GM15510 (cell line): ENCODE data around the gene RPRD1A.

Experiments
- POLR2A ChIP-seq: IDR thresholded peaks from 3 replicates; pipeline ENCODE4 v1.6.1; 2011; ENCODE audit warnings: borderline replicate concordance; ENCODE audit not compliant: insufficient read length; ENCODE audit errors: extremely low read depth

The RPRD1A gene

DNA sequence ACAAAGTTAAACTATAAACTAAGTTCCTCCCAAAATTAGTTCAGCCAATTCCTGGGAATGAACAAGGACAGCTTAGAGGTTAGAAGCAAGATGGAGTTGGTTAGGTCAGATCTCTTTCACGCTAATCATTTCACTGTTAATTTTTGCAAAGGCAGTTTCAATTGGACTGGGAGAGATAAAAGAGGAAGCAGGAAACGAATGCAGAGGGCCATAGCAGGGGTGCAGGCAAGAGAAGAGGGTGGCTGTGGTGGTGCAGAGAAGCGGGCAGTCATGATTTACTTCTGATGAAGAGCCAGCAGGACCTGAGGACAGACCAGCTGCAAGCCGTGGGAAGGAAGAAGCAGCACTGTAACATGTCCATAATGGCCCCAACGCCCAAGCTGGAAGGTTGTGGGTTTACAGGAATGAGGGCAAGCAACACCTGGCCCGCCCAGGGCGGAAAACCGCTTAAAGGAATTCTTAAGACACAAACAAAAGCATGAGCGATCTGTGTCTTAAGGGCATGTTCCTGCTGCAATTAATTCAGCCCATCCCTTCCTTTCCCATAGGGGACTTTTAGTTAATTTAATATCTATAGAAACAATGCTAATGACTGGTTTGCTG, 99.0 kb downstream of the RPRD1A start:
- TF ChIP-seq POLR2A = no peak

GRCh38 chr18:35964319-35964718, 103.0 kb downstream of the RPRD1A start:
- no peak for TF ChIP-seq POLR2A

DNA sequence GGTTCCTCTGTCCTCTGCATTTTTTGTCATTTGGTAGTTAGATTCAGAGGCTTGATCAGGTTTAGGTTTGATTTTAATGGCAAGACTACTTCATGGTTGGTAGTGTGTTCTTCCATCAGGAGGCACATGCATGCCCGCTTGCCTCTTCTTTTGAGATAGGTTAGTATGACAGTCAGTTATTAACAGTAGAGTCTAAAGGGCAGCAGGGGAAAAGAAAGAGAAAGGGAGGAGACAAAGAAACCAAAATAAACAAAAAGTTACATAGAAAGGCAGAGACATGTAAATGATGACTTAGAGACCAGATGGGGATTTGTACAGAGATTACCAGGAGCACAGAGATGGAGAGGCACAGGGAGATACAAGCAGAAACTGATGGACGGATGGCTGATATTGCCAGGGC, 105.0 kb downstream of the RPRD1A start:
- TF ChIP-seq POLR2A = no peak

- no peak for TF ChIP-seq POLR2A
Observed at GRCh38 chr18:35956226-35956625, 111.1 kb downstream of the RPRD1A start.

DNA sequence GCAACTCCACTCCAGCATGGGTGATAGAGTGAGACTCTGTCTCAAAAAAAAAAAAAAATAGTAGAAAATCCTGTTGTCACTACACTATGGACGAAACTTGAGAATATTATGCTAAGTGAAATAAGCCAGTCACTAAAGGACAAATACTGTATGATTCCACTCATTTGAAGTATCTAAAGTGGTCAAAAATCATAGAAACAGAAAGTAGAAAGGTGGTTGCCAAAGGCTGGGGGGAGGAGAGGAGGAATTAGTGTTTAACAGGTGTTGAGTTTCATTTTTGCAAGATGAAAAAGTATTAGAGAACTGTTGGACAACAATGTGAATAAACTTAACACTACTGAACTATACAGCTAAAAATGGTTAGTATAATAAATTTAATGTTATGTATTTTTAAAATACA, 113.7 kb downstream of the RPRD1A start:
- no peak for TF ChIP-seq POLR2A

GRCh38 chr18:35950628-35950982, 116.8 kb downstream of the RPRD1A start:
- no peak for TF ChIP-seq POLR2A

GRCh38 chr18:35949903-35950627, 117.3 kb downstream of the RPRD1A start:
- no peak for TF ChIP-seq POLR2A

- TF ChIP-seq POLR2A = no peak
Observed at GRCh38 chr18:35949090-35949489, 118.3 kb downstream of the RPRD1A start.

DNA sequence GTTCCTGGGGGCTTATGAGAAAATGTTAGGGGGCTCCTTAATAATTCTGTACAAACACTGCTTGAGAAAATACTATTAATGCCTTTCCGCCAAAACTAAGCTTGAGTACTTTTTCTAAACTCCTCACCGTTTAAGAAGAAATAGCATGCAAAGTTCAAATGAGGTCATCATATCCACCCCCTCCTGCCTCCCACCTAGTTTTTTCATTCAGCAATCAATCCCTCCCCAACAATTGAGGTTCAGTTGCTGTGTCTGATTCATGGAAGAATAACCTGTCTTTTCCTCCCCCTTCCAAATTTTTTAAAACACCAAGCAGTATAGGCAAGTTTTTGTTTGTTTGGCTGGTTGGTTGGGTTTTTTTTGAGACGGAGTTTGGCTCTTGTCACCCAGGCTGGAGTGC, 119.3 kb downstream of the RPRD1A start:
- no peak for TF ChIP-seq POLR2A

DNA sequence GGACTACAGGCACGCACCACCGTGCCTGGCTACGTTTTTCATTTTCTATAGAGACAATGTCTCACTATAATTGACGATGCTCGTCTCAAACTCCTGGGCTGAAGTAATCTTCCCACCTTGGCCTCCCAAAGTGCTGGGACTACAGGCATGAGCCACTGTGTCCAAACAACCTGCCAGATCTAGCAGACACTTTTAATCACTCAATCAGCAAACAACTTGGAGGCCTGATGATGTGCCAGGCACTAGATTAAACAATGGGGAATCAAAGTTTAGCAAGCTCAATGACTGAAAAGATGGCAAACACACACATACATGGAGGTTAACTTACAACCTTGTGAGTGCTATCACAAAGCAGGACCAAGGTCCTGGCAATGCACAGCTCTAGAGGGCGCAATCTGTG, 124.7 kb downstream of the RPRD1A start:
- TF ChIP-seq POLR2A = no peak

DNA sequence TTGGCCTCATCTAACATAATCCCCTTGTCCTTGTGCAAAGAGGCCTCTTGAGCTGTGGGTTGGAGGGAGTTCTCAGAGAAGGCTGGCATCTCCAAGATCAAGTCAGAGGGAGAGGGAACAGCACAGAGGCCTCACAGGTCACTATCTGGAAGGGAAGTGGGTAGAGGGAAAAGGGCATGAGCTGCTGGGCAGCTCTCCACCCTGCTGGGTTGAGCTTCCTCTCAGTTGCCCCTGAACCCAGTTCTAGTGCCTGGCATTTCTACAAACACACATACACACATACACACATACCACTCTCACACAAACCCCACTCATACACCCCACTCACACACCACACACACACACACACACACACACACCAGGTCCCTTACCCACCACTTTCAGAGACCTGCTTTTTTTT, 125.2 kb downstream of the RPRD1A start:
- no peak for TF ChIP-seq POLR2A

GRCh38 chr18:35941299-35941698, 126.1 kb downstream of the RPRD1A start:
- no peak for TF ChIP-seq POLR2A
